Panc1 (cell line): Measurements from ENCODE around the gene CBX3. TPM values are rescaled to one million over a fixed set of nuclear protein-coding genes. Genes with fewer than 3 reads are reported as not detected.

Experiments used
- ATAC-seq: fragments of 200-7000 bp; cut with Tn5 transposase; 2 replicates; pipeline ENCODE4 v1.9.1; 2020; ENCODE audit warnings: mild to moderate bottlenecking, moderate library complexity
- BruUV-seq: library from RNA; stranded (reverse); fragments of 400-500 nt; replicated peaks from 2 replicates; lab custom pipeline; 2021; lab: Mats Ljungman, UMichigan
- CTCF ChIA-PET: fragments of 300-600 bp; sonication (Branson Sonifier 250); formaldehyde crosslinking; loops from one replicate; lab custom pipeline; 2022; ENCODE audit warnings: antibody characterized with exemption; lab: Charles Lee
- POLR2A ChIA-PET: fragments of 300-600 bp; sonication (Branson Sonifier 250); formaldehyde crosslinking; loops from one replicate; lab custom pipeline; 2022; ENCODE audit warnings: antibody characterized with exemption; lab: Charles Lee
- DNase-seq: peaks from one replicate; pipeline ENCODE4 v3.0.0-alpha.2; 2010; ENCODE audit warnings: low read depth, low spot score
- H3K27ac ChIP-seq: 2 replicates; pipeline ENCODE4 v1.5.1; 2011; ENCODE audit warnings: mild to moderate bottlenecking, low read length, inconsistent platforms
- H3K27me3 ChIP-seq: fragments of 200-500 bp; sonication (Bioruptor generic); 2 replicates; pipeline ENCODE4 v1.6.0; 2014; ENCODE audit warnings: low read length, inconsistent platforms; ENCODE audit not compliant: control insufficient read depth, insufficient read depth
- H3K36me3 ChIP-seq: fragments of 200-500 bp; sonication (Bioruptor generic); 2 replicates; pipeline ENCODE4 v1.5.1; 2014; ENCODE audit warnings: inconsistent platforms, mild to moderate bottlenecking, low read length, moderate library complexity; ENCODE audit not compliant: control insufficient read depth, insufficient read depth
- H3K4me1 ChIP-seq: 2 replicates; pipeline ENCODE4 v1.5.1; 2011; ENCODE audit warnings: inconsistent platforms, mild to moderate bottlenecking, low read length, moderate library complexity; ENCODE audit not compliant: control insufficient read depth, insufficient read depth
- H3K4me3 ChIP-seq, 2 experiments: 2 replicates each; pipeline ENCODE4 v1.5.1; 2011 to 2012; ENCODE audit warnings: low read depth in 2 of 2, low read length in 2 of 2, mild to moderate bottlenecking in 2 of 2, inconsistent platforms in 1 of 2, moderate library complexity in 1 of 2
- H3K9me3 ChIP-seq: fragments of 200-500 bp; sonication (Bioruptor generic); 2 replicates; pipeline ENCODE4 v1.5.1; 2014; ENCODE audit warnings: low read depth, mild to moderate bottlenecking, inconsistent platforms, low read length, moderate library complexity; ENCODE audit not compliant: control insufficient read depth, insufficient read depth
- POLR2AphosphoS5 ChIP-seq: IDR thresholded peaks from 2 replicates; pipeline ENCODE4 v1.6.1; 2012; ENCODE audit warnings: mild to moderate bottlenecking, low read depth, low read length, moderate library complexity
- SIN3A ChIP-seq: IDR thresholded peaks from 2 replicates; pipeline ENCODE4 v1.6.1; 2012; ENCODE audit warnings: low read depth, mild to moderate bottlenecking, low read length, moderate library complexity, borderline replicate concordance; ENCODE audit not compliant: insufficient read depth
- in situ Hi-C: cut with HindIII; loops from 2 replicates; pipeline ENCODE4 v1.10.0; 2016; ENCODE audit warnings: low sequenced_read_pairs, low pct_unique_long_range_greater_than_20kb
- intact Hi-C: fragments of 100-400 bp; cut with micrococcal nuclease; formaldehyde crosslinking; loops from one replicate; pipeline ENCODE4 v1.10.0; 2022; ENCODE audit not compliant: unreplicated experiment
- total RNA-seq: library from RNA; stranded (reverse); gene quantifications from one replicate; pipeline ENCODE4 v1.2.1, GENCODE V29; 2021; ENCODE audit not compliant: unreplicated experiment
- TF ChIP-seq, protein P1 (sequence below), 2 experiments: IDR thresholded peaks; 2 replicates each; pipeline ENCODE4 v1.6.1; 2011 to 2012; ENCODE audit warnings: low read depth in 2 of 2, control low read depth in 1 of 2, low read length in 1 of 2, mild to moderate bottlenecking in 1 of 2, moderate library complexity in 1 of 2; ENCODE audit not compliant: insufficient read depth in 1 of 2

CBX3 gene
- total RNA-seq, 1 experiment from 2014 or later = 308 TPM

DNA sequence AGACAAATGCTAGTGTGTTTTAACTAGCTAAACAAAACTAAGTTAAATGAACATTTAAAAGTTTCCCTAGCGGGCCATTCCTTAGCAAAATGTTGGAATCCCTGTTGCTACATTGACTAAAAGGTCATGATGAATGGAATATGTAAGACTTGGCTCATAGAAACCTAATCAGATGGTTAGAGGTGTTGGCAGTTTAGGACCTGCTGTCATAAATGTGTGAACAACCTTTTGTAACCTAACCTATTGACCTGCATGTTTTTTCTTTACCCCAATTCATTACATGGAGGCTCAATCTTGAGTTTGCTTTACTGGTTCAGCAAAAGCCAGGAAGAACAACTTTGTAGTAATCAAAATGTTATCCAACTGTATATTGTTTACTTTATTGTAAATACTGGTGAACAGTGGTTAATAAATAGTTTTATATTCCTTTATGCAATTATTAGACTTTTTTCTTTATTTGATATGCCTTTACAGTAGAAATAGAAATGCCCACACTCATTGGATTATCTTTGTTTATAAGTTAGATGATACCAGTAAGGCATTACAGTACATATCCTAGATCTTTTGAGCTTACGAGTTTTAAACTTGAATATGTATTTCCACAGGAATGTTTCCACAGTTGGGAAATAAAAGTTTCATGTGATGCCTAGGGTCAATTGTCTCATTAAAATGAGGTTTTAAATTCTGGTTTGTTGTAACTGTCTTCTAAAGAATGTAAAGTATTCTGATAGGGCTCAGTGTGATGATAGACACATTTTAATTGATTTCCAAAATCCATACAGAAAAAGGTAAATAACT lies 11.6 kb downstream of the CBX3 start:
- in situ Hi-C loops = no loop called here
- no peak for ATAC-seq
- H3K27ac ChIP-seq = no peak overlapping the region
- H3K4me3 ChIP-seq = no peak overlapping the region
- no peaks in the 10 kb centered on the region for H3K9me3 ChIP-seq
- intact Hi-C loops = loop anchor here (5.0 kb wide), 1 partner anchor 74 kb away; no protein-coding TSS in a partner anchor
- no TSS peak for BruUV-seq
- peaks cover 44% of the 10 kb centered on the region for H3K36me3 ChIP-seq
- no peaks in the 10 kb centered on the region for H3K27me3 ChIP-seq
- peaks cover 8% of the 10 kb centered on the region; the same call in 1 of the 2 replicates for H3K4me1 ChIP-seq
- no peak for DNase-seq
- TF ChIP-seq, protein P1, sequence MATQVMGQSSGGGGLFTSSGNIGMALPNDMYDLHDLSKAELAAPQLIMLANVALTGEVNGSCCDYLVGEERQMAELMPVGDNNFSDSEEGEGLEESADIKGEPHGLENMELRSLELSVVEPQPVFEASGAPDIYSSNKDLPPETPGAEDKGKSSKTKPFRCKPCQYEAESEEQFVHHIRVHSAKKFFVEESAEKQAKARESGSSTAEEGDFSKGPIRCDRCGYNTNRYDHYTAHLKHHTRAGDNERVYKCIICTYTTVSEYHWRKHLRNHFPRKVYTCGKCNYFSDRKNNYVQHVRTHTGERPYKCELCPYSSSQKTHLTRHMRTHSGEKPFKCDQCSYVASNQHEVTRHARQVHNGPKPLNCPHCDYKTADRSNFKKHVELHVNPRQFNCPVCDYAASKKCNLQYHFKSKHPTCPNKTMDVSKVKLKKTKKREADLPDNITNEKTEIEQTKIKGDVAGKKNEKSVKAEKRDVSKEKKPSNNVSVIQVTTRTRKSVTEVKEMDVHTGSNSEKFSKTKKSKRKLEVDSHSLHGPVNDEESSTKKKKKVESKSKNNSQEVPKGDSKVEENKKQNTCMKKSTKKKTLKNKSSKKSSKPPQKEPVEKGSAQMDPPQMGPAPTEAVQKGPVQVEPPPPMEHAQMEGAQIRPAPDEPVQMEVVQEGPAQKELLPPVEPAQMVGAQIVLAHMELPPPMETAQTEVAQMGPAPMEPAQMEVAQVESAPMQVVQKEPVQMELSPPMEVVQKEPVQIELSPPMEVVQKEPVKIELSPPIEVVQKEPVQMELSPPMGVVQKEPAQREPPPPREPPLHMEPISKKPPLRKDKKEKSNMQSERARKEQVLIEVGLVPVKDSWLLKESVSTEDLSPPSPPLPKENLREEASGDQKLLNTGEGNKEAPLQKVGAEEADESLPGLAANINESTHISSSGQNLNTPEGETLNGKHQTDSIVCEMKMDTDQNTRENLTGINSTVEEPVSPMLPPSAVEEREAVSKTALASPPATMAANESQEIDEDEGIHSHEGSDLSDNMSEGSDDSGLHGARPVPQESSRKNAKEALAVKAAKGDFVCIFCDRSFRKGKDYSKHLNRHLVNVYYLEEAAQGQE (IDR thresholded peaks at IDR 0.05; ENCODE audit: insufficient read depth in 1 of 2, low read depth in 2 of 2, low read length in 1 of 2) = no peak
- peak; percentile 43; the same call in 1 of the 2 replicates for TF ChIP-seq POLR2AphosphoS5
- CTCF ChIA-PET = no interaction called here
- POLR2A ChIA-PET = interaction anchor here (0.5 kb wide), 1 partner anchor 39 kb away, joined by 7 read pairs; no protein-coding TSS in a partner anchor

DNA sequence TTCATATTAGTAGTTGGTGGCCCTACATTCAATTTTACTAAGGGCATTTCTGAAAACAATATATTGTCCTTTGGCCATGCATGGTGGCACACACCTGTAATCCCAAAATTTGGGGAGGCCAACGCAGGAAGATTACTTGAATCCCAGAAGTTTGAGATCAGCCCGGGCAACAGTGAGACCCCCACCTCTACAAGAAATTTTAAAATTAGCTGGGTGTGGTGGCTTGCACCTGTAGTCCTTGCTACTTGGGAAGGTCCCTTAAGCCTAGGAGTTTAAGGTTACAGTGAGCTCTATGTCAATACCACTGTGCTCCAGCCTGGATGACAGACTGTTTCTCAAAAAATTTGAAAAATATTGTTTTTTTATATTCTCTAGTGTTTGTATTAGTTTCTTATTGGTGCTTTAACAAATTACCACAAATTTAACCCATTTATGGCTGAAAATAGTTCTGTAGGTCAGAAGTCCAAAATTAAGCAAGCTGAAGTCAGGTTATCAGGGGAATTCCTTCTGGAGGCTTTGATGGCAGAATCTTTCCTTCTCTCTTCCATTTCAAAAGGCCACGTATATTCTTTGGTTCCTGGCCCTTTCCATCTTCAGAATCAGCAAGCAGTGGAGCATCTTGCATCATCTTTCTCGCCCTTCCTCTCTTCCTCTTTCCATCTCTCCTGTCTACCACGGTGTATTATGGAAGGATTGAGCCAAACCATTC lies 12.4 kb downstream of the CBX3 start:
- ChIA-PET POLR2A (interaction anchor here (0.5 kb wide), 1 partner anchor 39 kb away, joined by 7 read pairs; no protein-coding TSS in a partner anchor), CTCF (interaction anchor here (0.5 kb wide), 1 partner anchor 135 kb away, joined by 3 read pairs; no protein-coding TSS in a partner anchor)
- in situ Hi-C loops = no loop called here

DNA sequence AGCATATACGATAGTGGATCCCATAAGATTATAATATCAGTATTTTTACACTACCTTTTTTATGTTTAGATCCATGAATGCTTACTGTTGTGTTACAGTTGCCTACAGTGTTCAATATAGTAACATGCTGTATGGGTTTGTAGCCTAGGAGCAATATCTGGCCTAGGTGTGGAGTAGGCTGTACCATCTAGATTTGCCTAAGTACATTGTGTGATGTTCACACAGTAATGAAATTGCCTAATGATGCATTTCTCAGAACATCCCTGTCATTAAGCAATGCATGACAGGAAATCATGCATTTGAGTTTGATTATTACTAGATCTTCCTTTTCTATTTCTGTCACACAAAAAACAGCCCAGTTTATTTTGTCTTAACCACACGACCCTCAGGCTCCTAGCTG lies 14.5 kb downstream of the CBX3 start:
- BruUV-seq = no TSS peak
- no peak for TF ChIP-seq SIN3A
- intact Hi-C loops = no loop called here
- POLR2A ChIA-PET = no interaction called here
- CTCF ChIA-PET = no interaction called here
- H3K27me3 ChIP-seq = no peaks in the 10 kb centered on the region
- no peak overlapping the region for H3K27ac ChIP-seq
- H3K36me3 ChIP-seq = peaks cover 19% of the 10 kb centered on the region
- H3K4me3 ChIP-seq = no peak overlapping the region
- H3K4me1 ChIP-seq = peaks cover 8% of the 10 kb centered on the region; the same call in 1 of the 2 replicates
- no peak for DNase-seq
- in situ Hi-C loops = no loop called here
- no peak for ATAC-seq
- H3K9me3 ChIP-seq = no peaks in the 10 kb centered on the region

More for the DNA sequence above, 12.4 kb downstream of the CBX3 start:
- ATAC-seq (no peak), DNase-seq (no peak)
- no peaks in the 10 kb centered on the region for H3K27me3 ChIP-seq
- H3K9me3 ChIP-seq = no peaks in the 10 kb centered on the region
- peaks cover 8% of the 10 kb centered on the region; the same call in 1 of the 2 replicates for H3K4me1 ChIP-seq
- peaks cover 39% of the 10 kb centered on the region for H3K36me3 ChIP-seq
- peak overlapping the region; percentile 49; the same call in 1 of the 2 replicates for H3K27ac ChIP-seq
- no peak overlapping the region for H3K4me3 ChIP-seq
- TF ChIP-seq POLR2AphosphoS5 = peak; percentile 69
- TF ChIP-seq SIN3A = no peak
- BruUV-seq = no TSS peak
- intact Hi-C loops = loop anchor here (5.0 kb wide), 1 partner anchor 73 kb away; no protein-coding TSS in a partner anchor
